ENCODE results near the gene TRAF4. TPM values are rescaled to one million over a fixed set of nuclear protein-coding genes. Genes with fewer than 3 reads are reported as not detected.

The TRAF4 gene
- total RNA-seq, 1 experiment from 2014 or later, result 268 TPM

DNA sequence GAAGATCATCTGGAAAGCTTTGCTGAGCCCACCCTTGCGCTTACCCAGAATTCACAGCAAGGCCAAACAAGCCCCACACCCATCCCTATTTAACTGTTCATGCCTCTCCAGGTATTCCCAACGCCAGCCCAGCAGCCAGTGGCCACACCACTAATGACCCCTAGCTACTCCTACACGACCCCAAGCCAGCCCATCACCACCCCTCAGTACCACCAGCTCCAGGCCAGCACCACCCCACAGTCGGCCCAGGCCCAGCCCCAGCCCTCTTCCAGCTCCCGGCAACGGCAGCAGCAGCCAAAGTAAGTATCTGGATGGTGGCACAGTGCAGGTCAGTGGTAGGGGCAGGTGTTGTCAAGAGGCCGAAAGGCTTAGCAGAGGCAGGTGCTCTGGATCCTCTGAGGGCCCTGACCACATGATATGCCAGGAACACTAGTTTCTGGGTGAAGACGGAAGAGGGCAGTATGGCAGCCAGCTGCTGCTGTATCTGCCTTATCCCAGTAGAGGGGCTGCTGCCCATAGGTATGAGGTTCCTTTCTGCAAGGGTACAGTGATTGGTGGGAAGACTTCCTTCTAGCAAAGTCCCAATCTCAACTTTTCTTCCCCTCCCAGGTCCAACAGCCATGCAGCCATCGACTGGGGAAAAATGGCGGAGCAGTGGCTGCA lies 42.9 kb upstream of the TRAF4 start (continued):
- TF ChIP-seq ZNF232 (CRISPR knock-in tag; IDR thresholded peaks at IDR 0.05), result no peak

- Mint-ChIP-seq H3K27ac (peak overlapping the region; percentile 89), H3K4me1 (peaks cover 24% of the 10 kb centered on the region), H3K27me3 (ENCODE audit: low read depth) (no peaks in the 10 kb centered on the region), H3K36me3 (peaks cover 57% of the 10 kb centered on the region), H3K4me3 (no peak overlapping the region), H3K9me3 (no peaks in the 10 kb centered on the region)
- no peak for ATAC-seq
- TF ChIP-seq, protein P1, sequence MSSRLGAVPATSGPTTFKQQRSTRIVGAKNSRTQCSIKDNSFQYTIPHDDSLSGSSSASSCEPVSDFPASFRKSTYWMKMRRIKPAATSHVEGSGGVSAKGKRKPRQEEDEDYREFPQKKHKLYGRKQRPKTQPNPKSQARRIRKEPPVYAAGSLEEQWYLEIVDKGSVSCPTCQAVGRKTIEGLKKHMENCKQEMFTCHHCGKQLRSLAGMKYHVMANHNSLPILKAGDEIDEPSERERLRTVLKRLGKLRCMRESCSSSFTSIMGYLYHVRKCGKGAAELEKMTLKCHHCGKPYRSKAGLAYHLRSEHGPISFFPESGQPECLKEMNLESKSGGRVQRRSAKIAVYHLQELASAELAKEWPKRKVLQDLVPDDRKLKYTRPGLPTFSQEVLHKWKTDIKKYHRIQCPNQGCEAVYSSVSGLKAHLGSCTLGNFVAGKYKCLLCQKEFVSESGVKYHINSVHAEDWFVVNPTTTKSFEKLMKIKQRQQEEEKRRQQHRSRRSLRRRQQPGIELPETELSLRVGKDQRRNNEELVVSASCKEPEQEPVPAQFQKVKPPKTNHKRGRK (CRISPR knock-in tag; IDR thresholded peaks at IDR 0.05; ENCODE audit: borderline replicate concordance), result no peak
- TF ChIP-seq PRDM15 (CRISPR knock-in tag; IDR thresholded peaks at IDR 0.05) (no peak), ATF1 (CRISPR knock-in tag; IDR thresholded peaks at IDR 0.05) (no peak), ESRRA (CRISPR knock-in tag; IDR thresholded peaks at IDR 0.05; ENCODE audit: borderline replicate concordance) (no peak), SMAD4 (CRISPR knock-in tag; IDR thresholded peaks at IDR 0.05) (no peak)
- ChIA-PET POLR2A (interaction anchor here (1.0 kb wide), 2 partner anchors 17 to 25 kb away, joined by 3 read pairs; partner anchors contain the start of gene RPL23A), CTCF (interaction anchor here (0.8 to 1.9 kb wide), 5 partner anchors 9 to 72 kb away, joined by 3 to 8 read pairs (median 3); partner anchors contain the start of genes PROCA1, RPL23A and TLCD1)
- no peak for DNase-seq (ENCODE audit: low spot score)
Observed at GRCh38 chr17:28702026-28702751, 41.6 kb upstream of the TRAF4 start.

- Mint-ChIP-seq H3K27ac (peak overlapping the region; percentile 89), H3K36me3 (peaks cover 51% of the 10 kb centered on the region), H3K27me3 (ENCODE audit: low read depth) (no peaks in the 10 kb centered on the region), H3K4me1 (peaks cover 29% of the 10 kb centered on the region), H3K4me3 (no peak overlapping the region), H3K9me3 (no peaks in the 10 kb centered on the region)
- ChIA-PET POLR2A (interaction anchor here (1.0 kb wide), 1 partner anchor 24 kb away, joined by 3 read pairs; no protein-coding TSS in a partner anchor), CTCF (interaction anchor here (0.8 to 1.9 kb wide), 5 partner anchors 9 to 59 kb away, joined by 3 to 8 read pairs (median 4); partner anchors contain the start of genes PROCA1, RPL23A and TLCD1)
- no peak for TF ChIP-seq ZNF317 (CRISPR knock-in tag; IDR thresholded peaks at IDR 0.05; ENCODE audit: borderline replicate concordance, low read depth)
- TF ChIP-seq, protein P2, sequence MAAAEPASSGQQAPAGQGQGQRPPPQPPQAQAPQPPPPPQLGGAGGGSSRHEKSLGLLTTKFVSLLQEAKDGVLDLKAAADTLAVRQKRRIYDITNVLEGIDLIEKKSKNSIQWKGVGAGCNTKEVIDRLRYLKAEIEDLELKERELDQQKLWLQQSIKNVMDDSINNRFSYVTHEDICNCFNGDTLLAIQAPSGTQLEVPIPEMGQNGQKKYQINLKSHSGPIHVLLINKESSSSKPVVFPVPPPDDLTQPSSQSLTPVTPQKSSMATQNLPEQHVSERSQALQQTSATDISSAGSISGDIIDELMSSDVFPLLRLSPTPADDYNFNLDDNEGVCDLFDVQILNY (CRISPR knock-in tag; IDR thresholded peaks at IDR 0.05), result no peak
- no peak for TF ChIP-seq USF1 (CRISPR knock-in tag; IDR thresholded peaks at IDR 0.05)
- TF ChIP-seq ZNF396 (CRISPR knock-in tag; IDR thresholded peaks at IDR 0.05; ENCODE audit: borderline replicate concordance), result no peak
- no peak for TF ChIP-seq JUN (CRISPR knock-in tag; IDR thresholded peaks at IDR 0.05)
- TF ChIP-seq, protein P3, sequence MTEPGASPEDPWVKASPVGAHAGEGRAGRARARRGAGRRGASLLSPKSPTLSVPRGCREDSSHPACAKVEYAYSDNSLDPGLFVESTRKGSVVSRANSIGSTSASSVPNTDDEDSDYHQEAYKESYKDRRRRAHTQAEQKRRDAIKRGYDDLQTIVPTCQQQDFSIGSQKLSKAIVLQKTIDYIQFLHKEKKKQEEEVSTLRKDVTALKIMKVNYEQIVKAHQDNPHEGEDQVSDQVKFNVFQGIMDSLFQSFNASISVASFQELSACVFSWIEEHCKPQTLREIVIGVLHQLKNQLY (CRISPR knock-in tag; IDR thresholded peaks at IDR 0.05), result no peak
- TF ChIP-seq, protein P4, sequence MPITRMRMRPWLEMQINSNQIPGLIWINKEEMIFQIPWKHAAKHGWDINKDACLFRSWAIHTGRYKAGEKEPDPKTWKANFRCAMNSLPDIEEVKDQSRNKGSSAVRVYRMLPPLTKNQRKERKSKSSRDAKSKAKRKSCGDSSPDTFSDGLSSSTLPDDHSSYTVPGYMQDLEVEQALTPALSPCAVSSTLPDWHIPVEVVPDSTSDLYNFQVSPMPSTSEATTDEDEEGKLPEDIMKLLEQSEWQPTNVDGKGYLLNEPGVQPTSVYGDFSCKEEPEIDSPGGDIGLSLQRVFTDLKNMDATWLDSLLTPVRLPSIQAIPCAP (CRISPR knock-in tag; IDR thresholded peaks at IDR 0.05), result no peak
- TF ChIP-seq, protein P5, sequence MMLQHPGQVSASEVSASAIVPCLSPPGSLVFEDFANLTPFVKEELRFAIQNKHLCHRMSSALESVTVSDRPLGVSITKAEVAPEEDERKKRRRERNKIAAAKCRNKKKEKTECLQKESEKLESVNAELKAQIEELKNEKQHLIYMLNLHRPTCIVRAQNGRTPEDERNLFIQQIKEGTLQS (CRISPR knock-in tag; conservative IDR thresholded peaks at IDR 0.05), result no peak
- TF ChIP-seq RORB (CRISPR knock-in tag; IDR thresholded peaks at IDR 0.05), result no peak
- no peak for TF ChIP-seq ZNF219 (CRISPR knock-in tag; IDR thresholded peaks at IDR 0.05; ENCODE audit: borderline replicate concordance)
- TF ChIP-seq, protein P6, sequence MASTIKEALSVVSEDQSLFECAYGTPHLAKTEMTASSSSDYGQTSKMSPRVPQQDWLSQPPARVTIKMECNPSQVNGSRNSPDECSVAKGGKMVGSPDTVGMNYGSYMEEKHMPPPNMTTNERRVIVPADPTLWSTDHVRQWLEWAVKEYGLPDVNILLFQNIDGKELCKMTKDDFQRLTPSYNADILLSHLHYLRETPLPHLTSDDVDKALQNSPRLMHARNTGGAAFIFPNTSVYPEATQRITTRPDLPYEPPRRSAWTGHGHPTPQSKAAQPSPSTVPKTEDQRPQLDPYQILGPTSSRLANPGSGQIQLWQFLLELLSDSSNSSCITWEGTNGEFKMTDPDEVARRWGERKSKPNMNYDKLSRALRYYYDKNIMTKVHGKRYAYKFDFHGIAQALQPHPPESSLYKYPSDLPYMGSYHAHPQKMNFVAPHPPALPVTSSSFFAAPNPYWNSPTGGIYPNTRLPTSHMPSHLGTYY (CRISPR knock-in tag; IDR thresholded peaks at IDR 0.05), result no peak
- DNase-seq (ENCODE audit: low spot score), result no peak
- ATAC-seq, result no peak
Observed at GRCh38 chr17:28702752-28703150, 41.1 kb upstream of the TRAF4 start.

Data from WTC11 (cell line).